ENCODE results near the gene ADAP2. TPM values are rescaled to one million over a fixed set of nuclear protein-coding genes. Genes with fewer than 3 reads are reported as not detected.
A peak's percentile ranks its signal among the peaks of the same experiment; 100 is the strongest.

ADAP2 gene
- total and polyA plus RNA-seq, 9 donors = 3.9 to 7.9 (median 5.9) TPM

- no peak for DNase-seq
- Histone ChIP-seq H3K9me3 (replicated peaks; ENCODE audit: control insufficient read depth, low read depth, low read length) (no peaks in the 10 kb centered on the region), H3K4me1 (ENCODE audit: control insufficient read depth, insufficient read depth, low read length) (no peaks in the 10 kb centered on the region), H3K27me3 (ENCODE audit: control insufficient read depth, insufficient read depth, low read length) (no peaks in the 10 kb centered on the region), H3K36me3 (ENCODE audit: control insufficient read depth, insufficient read depth, low read length) (peaks cover 33% of the 10 kb centered on the region), H3K4me3 (ENCODE audit: low read length) (no peak overlapping the region), H3K27ac (ENCODE audit: low read length) (no peak overlapping the region)
- no CpG with 5 or more reads among the region's 3 CpGs for WGBS (ENCODE audit: insufficient coverage)
Observed at GRCh38 chr17:30995347-30995746, 73.6 kb downstream of the ADAP2 start.

- H3K4me3 ChIP-seq (ENCODE audit: low read length) = no peak overlapping the region
- no peaks in the 10 kb centered on the region for H3K4me1 ChIP-seq (ENCODE audit: control insufficient read depth, insufficient read depth, low read length)
- H3K36me3 ChIP-seq (ENCODE audit: control insufficient read depth, insufficient read depth, low read length) = peaks cover 33% of the 10 kb centered on the region
- H3K27me3 ChIP-seq (ENCODE audit: control insufficient read depth, insufficient read depth, low read length) = no peaks in the 10 kb centered on the region
- no peak overlapping the region for H3K27ac ChIP-seq (ENCODE audit: low read length)
- 100% methylated on average over 1 of the region's 3 CpGs for WGBS (ENCODE audit: insufficient coverage)
- no peaks in the 10 kb centered on the region for H3K9me3 ChIP-seq (replicated peaks; ENCODE audit: control insufficient read depth, low read depth, low read length)
- no peak for DNase-seq
Observed at GRCh38 chr17:30996486-30996885, 74.7 kb downstream of the ADAP2 start.

- WGBS (ENCODE audit: insufficient coverage) = 87% methylated on average over 3 of the region's 6 CpGs
- peaks cover 37% of the 10 kb centered on the region for H3K36me3 ChIP-seq (ENCODE audit: control insufficient read depth, insufficient read depth, low read length)
- DNase-seq = no peak
- H3K27ac ChIP-seq (ENCODE audit: low read length) = no peak overlapping the region
- H3K4me1 ChIP-seq (ENCODE audit: control insufficient read depth, insufficient read depth, low read length) = no peaks in the 10 kb centered on the region
- H3K27me3 ChIP-seq (ENCODE audit: control insufficient read depth, insufficient read depth, low read length) = no peaks in the 10 kb centered on the region
- H3K9me3 ChIP-seq (replicated peaks; ENCODE audit: control insufficient read depth, low read depth, low read length) = no peaks in the 10 kb centered on the region
- H3K4me3 ChIP-seq (ENCODE audit: low read length) = no peak overlapping the region
Observed at GRCh38 chr17:30997270-30997669, 75.5 kb downstream of the ADAP2 start.

GRCh38 chr17:30997842-30998241 lies 76.1 kb downstream of the ADAP2 start:
- DNase-seq = no peak
- no peaks in the 10 kb centered on the region for H3K4me1 ChIP-seq (ENCODE audit: control insufficient read depth, insufficient read depth, low read length)
- no peaks in the 10 kb centered on the region for H3K9me3 ChIP-seq (replicated peaks; ENCODE audit: control insufficient read depth, low read depth, low read length)
- H3K36me3 ChIP-seq (ENCODE audit: control insufficient read depth, insufficient read depth, low read length) = peaks cover 40% of the 10 kb centered on the region
- no peaks in the 10 kb centered on the region for H3K27me3 ChIP-seq (ENCODE audit: control insufficient read depth, insufficient read depth, low read length)
- no CpG with 5 or more reads among the region's 5 CpGs for WGBS (ENCODE audit: insufficient coverage)
- H3K27ac ChIP-seq (ENCODE audit: low read length) = no peak overlapping the region
- H3K4me3 ChIP-seq (ENCODE audit: low read length) = no peak overlapping the region

- Histone ChIP-seq H3K4me1 (ENCODE audit: control insufficient read depth, insufficient read depth, low read length) (no peaks in the 10 kb centered on the region), H3K36me3 (ENCODE audit: control insufficient read depth, insufficient read depth, low read length) (peaks cover 36% of the 10 kb centered on the region), H3K27ac (ENCODE audit: low read length) (no peak overlapping the region), H3K9me3 (replicated peaks; ENCODE audit: control insufficient read depth, low read depth, low read length) (no peaks in the 10 kb centered on the region), H3K4me3 (ENCODE audit: low read length) (no peak overlapping the region), H3K27me3 (ENCODE audit: control insufficient read depth, insufficient read depth, low read length) (no peaks in the 10 kb centered on the region)
- no peak for DNase-seq
- WGBS (ENCODE audit: insufficient coverage) = 76% methylated on average over 3 of the region's 7 CpGs
Observed at GRCh38 chr17:31002047-31002446, 80.3 kb downstream of the ADAP2 start.

- Histone ChIP-seq H3K27ac (ENCODE audit: low read length) (no peak overlapping the region), H3K4me1 (ENCODE audit: control insufficient read depth, insufficient read depth, low read length) (no peaks in the 10 kb centered on the region), H3K4me3 (ENCODE audit: low read length) (no peak overlapping the region), H3K27me3 (ENCODE audit: control insufficient read depth, insufficient read depth, low read length) (no peaks in the 10 kb centered on the region), H3K36me3 (ENCODE audit: control insufficient read depth, insufficient read depth, low read length) (peaks cover 25% of the 10 kb centered on the region), H3K9me3 (replicated peaks; ENCODE audit: control insufficient read depth, low read depth, low read length) (no peaks in the 10 kb centered on the region)
- DNase-seq = no peak
- WGBS (ENCODE audit: insufficient coverage) = no CpG with 5 or more reads among the region's 5 CpGs
Observed at GRCh38 chr17:31003225-31003866, 81.6 kb downstream of the ADAP2 start.

GRCh38 chr17:31004160-31004559 lies 82.4 kb downstream of the ADAP2 start:
- DNase-seq = no peak
- Histone ChIP-seq H3K9me3 (replicated peaks; ENCODE audit: control insufficient read depth, low read depth, low read length) (no peaks in the 10 kb centered on the region), H3K4me1 (ENCODE audit: control insufficient read depth, insufficient read depth, low read length) (no peaks in the 10 kb centered on the region), H3K27ac (ENCODE audit: low read length) (no peak overlapping the region), H3K4me3 (ENCODE audit: low read length) (no peak overlapping the region), H3K27me3 (ENCODE audit: control insufficient read depth, insufficient read depth, low read length) (peaks cover 5% of the 10 kb centered on the region), H3K36me3 (ENCODE audit: control insufficient read depth, insufficient read depth, low read length) (peaks cover 18% of the 10 kb centered on the region)
- no CpG with 5 or more reads among the region's 2 CpGs for WGBS (ENCODE audit: insufficient coverage)

- Histone ChIP-seq H3K36me3 (ENCODE audit: control insufficient read depth, insufficient read depth, low read length) (peaks cover 5% of the 10 kb centered on the region), H3K27me3 (ENCODE audit: control insufficient read depth, insufficient read depth, low read length) (peaks cover 6% of the 10 kb centered on the region), H3K9me3 (replicated peaks; ENCODE audit: control insufficient read depth, low read depth, low read length) (no peaks in the 10 kb centered on the region), H3K27ac (ENCODE audit: low read length) (peak overlapping the region; percentile 82), H3K4me1 (ENCODE audit: control insufficient read depth, insufficient read depth, low read length) (no peaks in the 10 kb centered on the region), H3K4me3 (ENCODE audit: low read length) (peak overlapping the region; percentile 58)
- WGBS (ENCODE audit: insufficient coverage) = 20% methylated on average over 1 of the region's 9 CpGs
- DNase-seq = no peak
Observed at GRCh38 chr17:31007695-31008373, 86.1 kb downstream of the ADAP2 start.

- Histone ChIP-seq H3K27ac (ENCODE audit: low read length) (peak overlapping the region; percentile 82), H3K9me3 (replicated peaks; ENCODE audit: control insufficient read depth, low read depth, low read length) (no peaks in the 10 kb centered on the region), H3K4me3 (ENCODE audit: low read length) (peak overlapping the region; percentile 58), H3K36me3 (ENCODE audit: control insufficient read depth, insufficient read depth, low read length) (peaks cover 4% of the 10 kb centered on the region), H3K4me1 (ENCODE audit: control insufficient read depth, insufficient read depth, low read length) (no peaks in the 10 kb centered on the region), H3K27me3 (ENCODE audit: control insufficient read depth, insufficient read depth, low read length) (peaks cover 6% of the 10 kb centered on the region)
- WGBS (ENCODE audit: insufficient coverage) = under 1% methylated on average over 65 of the region's 65 CpGs
- peak; percentile 79 for DNase-seq
Observed at GRCh38 chr17:31008374-31009041, 86.8 kb downstream of the ADAP2 start.

Measured in muscle of leg (tissue), 11 donors.